SK-N-SH (cell line): ENCODE measurements around the gene MLLT10. TPM values are rescaled to one million over a fixed set of nuclear protein-coding genes. Genes with fewer than 3 reads are reported as not detected.

Source experiments
- CTCF ChIA-PET: fragments of 300-600, 350-600 bp; formaldehyde crosslinking; extraction: SDS; loops from one replicate; lab custom pipeline; 2021; lab: Yijun Ruan, JAX
- POLR2A ChIA-PET: fragments of 350-600 bp; sonication (Branson Sonifier 250); formaldehyde crosslinking; extraction: SDS; loops from one replicate; lab custom pipeline; 2020; ENCODE audit warnings: antibody characterized with exemption, inconsistent platforms; lab: Yijun Ruan, JAX
- DNase-seq: peaks from one replicate; pipeline ENCODE4 v3.0.0; 2012
- H2AFZ ChIP-seq: fragments of 200-600 bp; sonication (generic); 2 replicates; pipeline ENCODE4 v1.8.1; 2016; ENCODE audit warnings: antibody characterized with exemption, mild to moderate bottlenecking, low read depth
- H3F3A ChIP-seq: fragments of 200-600 bp; sonication (generic); replicated peaks from 2 replicates; pipeline ENCODE3; 2016; ENCODE audit warnings: antibody characterized with exemption, mild to moderate bottlenecking; ENCODE audit not compliant: insufficient read depth
- H3K27ac ChIP-seq, 2 experiments: fragments of 200-500 bp in 1 of 2; fragments of 200-600 bp in 1 of 2; sonication (Bioruptor generic) in 1 of 2; sonication (generic), shearing (Covaris generic) in 1 of 2; 2 replicates each; pipeline versions ENCODE4 v1.5.1 to v1.6.1; 2014 to 2016; ENCODE audit warnings: low read depth in 2 of 2, inconsistent platforms in 1 of 2, low read length in 1 of 2, mild to moderate bottlenecking in 1 of 2, mixed read lengths in 1 of 2
- H3K27me3 ChIP-seq: fragments of 200-600 bp; sonication (generic), shearing (Covaris generic); 2 replicates; pipeline ENCODE4 v1.6.1; 2016; ENCODE audit warnings: mixed run types; ENCODE audit not compliant: insufficient read depth
- H3K36me3 ChIP-seq, 2 experiments: fragments of 200-500 bp in 1 of 2; fragments of 200-600 bp in 1 of 2; sonication (Bioruptor generic) in 1 of 2; sonication (generic) in 1 of 2; replicated peaks in 1 of 2; 2 replicates each; pipeline versions ENCODE3 to v1.5.1; 2014 to 2016; ENCODE audit warnings: low read length in 1 of 2, mild to moderate bottlenecking in 1 of 2; ENCODE audit not compliant: insufficient read depth in 2 of 2, control insufficient read depth in 1 of 2
- H3K4me1 ChIP-seq, 2 experiments: fragments of 200-500 bp in 1 of 2; fragments of 200-600 bp in 1 of 2; sonication (Bioruptor generic) in 1 of 2; sonication (generic), shearing (Covaris generic) in 1 of 2; 2 replicates each; pipeline versions ENCODE4 v1.5.1 to v1.6.1; 2014 to 2016; ENCODE audit warnings: low read depth in 1 of 2, low read length in 1 of 2, mixed run types in 1 of 2; ENCODE audit not compliant: insufficient read depth in 2 of 2, control insufficient read depth in 1 of 2
- H3K4me2 ChIP-seq: fragments of 200-600 bp; sonication (generic), shearing (Covaris generic); 2 replicates; pipeline ENCODE4 v1.6.1; 2017; ENCODE audit warnings: mixed run types
- H3K4me3 ChIP-seq, 2 experiments: fragments of 200-500 bp in 1 of 2; fragments of 200-600 bp in 1 of 2; sonication (Bioruptor generic) in 1 of 2; sonication (generic), shearing (Covaris generic) in 1 of 2; 2 replicates each; pipeline versions ENCODE4 v1.5.1 to v1.8.1; 2014 to 2016; ENCODE audit warnings: low read depth in 2 of 2, inconsistent platforms in 1 of 2, low read length in 1 of 2, mild to moderate bottlenecking in 1 of 2, mixed read lengths in 1 of 2, moderate library complexity in 1 of 2
- H3K79me2 ChIP-seq: fragments of 200-600 bp; sonication (generic); 2 replicates; pipeline ENCODE4 v1.8.1; 2017; ENCODE audit warnings: mild to moderate bottlenecking; ENCODE audit not compliant: insufficient read depth
- H3K9ac ChIP-seq: fragments of 200-600 bp; sonication (generic); 2 replicates; pipeline ENCODE4 v1.6.1; 2017; ENCODE audit warnings: mixed run types
- H3K9me2 ChIP-seq: fragments of 200-600 bp; sonication (generic); 2 replicates; pipeline ENCODE4 v1.6.1; 2017; ENCODE audit warnings: mixed run types
- H3K9me3 ChIP-seq: fragments of 200-600 bp; sonication (generic); 2 replicates; pipeline ENCODE4 v1.6.1; 2017; ENCODE audit warnings: mixed run types, mild to moderate bottlenecking, moderate library complexity
- H4K20me1 ChIP-seq: fragments of 200-600 bp; sonication (generic); 2 replicates; pipeline ENCODE4 v1.6.1; 2017; ENCODE audit warnings: mild to moderate bottlenecking, mixed run types; ENCODE audit not compliant: insufficient read depth
- CHD2 ChIP-seq: fragments of 150-350 bp; IDR thresholded peaks from 2 replicates; pipeline ENCODE4 v1.6.1; 2018; ENCODE audit warnings: low read length; ENCODE audit not compliant: partially characterized antibody
- EP300 ChIP-seq, 2 experiments: IDR thresholded peaks; 2 replicates each; pipeline versions ENCODE4 v1.4.0 to v1.6.1; 2012; ENCODE audit warnings: borderline replicate concordance in 1 of 2, low read depth in 1 of 2, low read length in 1 of 2
- FOSL2 ChIP-seq: IDR thresholded peaks from 2 replicates; pipeline ENCODE4 v1.4.0; 2012; ENCODE audit warnings: low read depth, mild to moderate bottlenecking, moderate library complexity, borderline replicate concordance
- FOXJ3 ChIP-seq: sonication (generic); formaldehyde crosslinking; IDR thresholded peaks from 2 replicates; pipeline ENCODE4 v1.5.1; 2020; ENCODE audit warnings: mild to moderate bottlenecking, missing genetic modification reagents
- GABPA ChIP-seq: IDR thresholded peaks from 2 replicates; pipeline ENCODE4 v1.4.0; 2012; ENCODE audit warnings: low read depth, mild to moderate bottlenecking
- GATA2 ChIP-seq: sonication (generic); formaldehyde crosslinking; IDR thresholded peaks from 2 replicates; pipeline ENCODE4 v1.5.0; 2020; ENCODE audit warnings: mild to moderate bottlenecking, missing genetic modification reagents
- MXI1 ChIP-seq: IDR thresholded peaks from 2 replicates; pipeline ENCODE4 v1.6.1; 2012; ENCODE audit warnings: mild to moderate bottlenecking, low read depth, low read length, improper control_type of control experiment
- RAD21 ChIP-seq: IDR thresholded peaks from 2 replicates; pipeline ENCODE4 v1.6.1; 2012; ENCODE audit warnings: mild to moderate bottlenecking, low read length
- RXRA ChIP-seq: IDR thresholded peaks from 2 replicates; pipeline ENCODE4 v1.4.0; 2012; ENCODE audit warnings: low read depth, mild to moderate bottlenecking, borderline replicate concordance
- SIN3A ChIP-seq: IDR thresholded peaks from 2 replicates; pipeline ENCODE4 v1.6.1; 2012; ENCODE audit warnings: low read depth, mild to moderate bottlenecking, low read length, moderate library complexity, borderline replicate concordance
- TCF12 ChIP-seq: IDR thresholded peaks from 2 replicates; pipeline ENCODE4 v1.4.0; 2012
- TEAD4 ChIP-seq: IDR thresholded peaks from 2 replicates; pipeline ENCODE4 v1.4.0; 2012; ENCODE audit warnings: mild to moderate bottlenecking, borderline replicate concordance; ENCODE audit not compliant: insufficient read depth
- YY1 ChIP-seq: IDR thresholded peaks from 2 replicates; pipeline ENCODE4 v1.4.0; 2012; ENCODE audit warnings: low read depth, mild to moderate bottlenecking
- WGBS: methylation state at CpG from one replicate; pipeline ENCODE4 v1.1.6; 2017; ENCODE audit warnings: low lambda C conversion rate; 5-methylcytosine and 5-hydroxymethylcytosine counted together
- polyA plus RNA-seq, 3 experiments: library from polyadenylated mRNA; depleted of rRNA; stranded (reverse); fragments of >200 nt; gene quantifications; 2 replicates each; pipeline ENCODE4 v1.2.3, GENCODE V29; 2012
- TF ChIP-seq, protein P1 (sequence below): IDR thresholded peaks from 2 replicates; pipeline ENCODE4 v1.4.0; 2012; ENCODE audit warnings: low read depth, borderline replicate concordance
- TF ChIP-seq, protein P2 (sequence below): IDR thresholded peaks from 2 replicates; pipeline ENCODE4 v1.4.0; 2012; ENCODE audit warnings: low read depth
- TF ChIP-seq, protein P3 (sequence below): IDR thresholded peaks from 2 replicates; pipeline ENCODE4; 2012
- TF ChIP-seq, protein P4 (sequence below): fragments of 200-600 bp; sonication (generic); IDR thresholded peaks from 2 replicates; pipeline ENCODE4 v1.6.1; 2017; ENCODE audit warnings: antibody characterized with exemption, mild to moderate bottlenecking, moderate library complexity
- TF ChIP-seq, protein P5 (sequence below): fragments of 150-350 bp; IDR thresholded peaks from 2 replicates; pipeline ENCODE4 v1.6.1; 2016; ENCODE audit warnings: mild to moderate bottlenecking, low read depth, low read length

The MLLT10 gene
- polyA plus RNA-seq, 1 of the 3 experiments (the other 2 are of a cell fraction), result 26.0 TPM

DNA sequence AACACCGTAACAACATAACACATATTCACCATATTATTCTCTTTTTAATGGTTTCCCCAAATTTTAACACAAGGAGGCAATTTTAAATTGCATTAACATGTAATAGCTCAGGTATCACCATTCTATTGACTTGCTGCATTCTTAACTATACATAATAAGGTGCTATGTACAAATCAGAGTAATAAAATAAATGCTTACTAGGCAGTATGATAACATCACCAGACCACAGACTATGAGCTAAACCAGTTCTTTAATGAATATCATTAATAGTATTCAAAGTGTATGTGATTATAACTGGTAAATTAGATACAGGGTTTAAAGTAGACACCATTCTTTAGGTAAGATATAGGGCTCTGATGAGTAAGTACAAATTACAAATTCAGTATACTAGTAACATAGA, 242.9 kb downstream of the MLLT10 start:
- no peak for DNase-seq
- CTCF ChIA-PET, result interaction anchor here (1.2 kb wide), 1 partner anchor 45 kb away, joined by 3 read pairs; no protein-coding TSS in a partner anchor
- POLR2A ChIA-PET, result no interaction called here
- Histone ChIP-seq H3K9ac (no peak overlapping the region), H3F3A (no peaks in the 10 kb centered on the region), H4K20me1 (no peaks in the 10 kb centered on the region), H3K36me3 (no peaks in the 10 kb centered on the region), H3K4me2 (no peak overlapping the region), H3K27me3 (no peaks in the 10 kb centered on the region), H3K4me1 (no peaks in the 10 kb centered on the region), H3K9me2 (no peaks in the 10 kb centered on the region), H3K27ac (no peak overlapping the region), H3K9me3 (no peaks in the 10 kb centered on the region), H3K79me2 (no peaks in the 10 kb centered on the region), H2AFZ (no peak overlapping the region), H3K4me3 (no peak overlapping the region)
- TF ChIP-seq TEAD4 (no peak), EP300 (IDR thresholded peaks at IDR 0.05; ENCODE audit: borderline replicate concordance in 1 of 2, low read depth in 1 of 2, low read length in 1 of 2) (no peak), TCF12 (no peak), RAD21 (no peak), YY1 (no peak), SIN3A (no peak), RXRA (no peak), GATA2 (CRISPR knock-in tag) (no peak), FOXJ3 (CRISPR knock-in tag) (no peak), GABPA (no peak), FOSL2 (no peak), CHD2 (no peak), MXI1 (no peak)
- TF ChIP-seq, protein P1, sequence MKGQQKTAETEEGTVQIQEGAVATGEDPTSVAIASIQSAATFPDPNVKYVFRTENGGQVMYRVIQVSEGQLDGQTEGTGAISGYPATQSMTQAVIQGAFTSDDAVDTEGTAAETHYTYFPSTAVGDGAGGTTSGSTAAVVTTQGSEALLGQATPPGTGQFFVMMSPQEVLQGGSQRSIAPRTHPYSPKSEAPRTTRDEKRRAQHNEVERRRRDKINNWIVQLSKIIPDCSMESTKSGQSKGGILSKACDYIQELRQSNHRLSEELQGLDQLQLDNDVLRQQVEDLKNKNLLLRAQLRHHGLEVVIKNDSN, result no peak
- TF ChIP-seq, protein P2, sequence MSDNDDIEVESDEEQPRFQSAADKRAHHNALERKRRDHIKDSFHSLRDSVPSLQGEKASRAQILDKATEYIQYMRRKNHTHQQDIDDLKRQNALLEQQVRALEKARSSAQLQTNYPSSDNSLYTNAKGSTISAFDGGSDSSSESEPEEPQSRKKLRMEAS, result no peak
- TF ChIP-seq, protein P3, sequence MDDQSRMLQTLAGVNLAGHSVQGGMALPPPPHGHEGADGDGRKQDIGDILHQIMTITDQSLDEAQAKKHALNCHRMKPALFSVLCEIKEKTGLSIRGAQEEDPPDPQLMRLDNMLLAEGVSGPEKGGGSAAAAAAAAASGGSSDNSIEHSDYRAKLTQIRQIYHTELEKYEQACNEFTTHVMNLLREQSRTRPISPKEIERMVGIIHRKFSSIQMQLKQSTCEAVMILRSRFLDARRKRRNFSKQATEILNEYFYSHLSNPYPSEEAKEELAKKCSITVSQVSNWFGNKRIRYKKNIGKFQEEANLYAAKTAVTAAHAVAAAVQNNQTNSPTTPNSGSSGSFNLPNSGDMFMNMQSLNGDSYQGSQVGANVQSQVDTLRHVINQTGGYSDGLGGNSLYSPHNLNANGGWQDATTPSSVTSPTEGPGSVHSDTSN, result no peak
- TF ChIP-seq, protein P4, sequence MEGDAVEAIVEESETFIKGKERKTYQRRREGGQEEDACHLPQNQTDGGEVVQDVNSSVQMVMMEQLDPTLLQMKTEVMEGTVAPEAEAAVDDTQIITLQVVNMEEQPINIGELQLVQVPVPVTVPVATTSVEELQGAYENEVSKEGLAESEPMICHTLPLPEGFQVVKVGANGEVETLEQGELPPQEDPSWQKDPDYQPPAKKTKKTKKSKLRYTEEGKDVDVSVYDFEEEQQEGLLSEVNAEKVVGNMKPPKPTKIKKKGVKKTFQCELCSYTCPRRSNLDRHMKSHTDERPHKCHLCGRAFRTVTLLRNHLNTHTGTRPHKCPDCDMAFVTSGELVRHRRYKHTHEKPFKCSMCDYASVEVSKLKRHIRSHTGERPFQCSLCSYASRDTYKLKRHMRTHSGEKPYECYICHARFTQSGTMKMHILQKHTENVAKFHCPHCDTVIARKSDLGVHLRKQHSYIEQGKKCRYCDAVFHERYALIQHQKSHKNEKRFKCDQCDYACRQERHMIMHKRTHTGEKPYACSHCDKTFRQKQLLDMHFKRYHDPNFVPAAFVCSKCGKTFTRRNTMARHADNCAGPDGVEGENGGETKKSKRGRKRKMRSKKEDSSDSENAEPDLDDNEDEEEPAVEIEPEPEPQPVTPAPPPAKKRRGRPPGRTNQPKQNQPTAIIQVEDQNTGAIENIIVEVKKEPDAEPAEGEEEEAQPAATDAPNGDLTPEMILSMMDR, result no peak
- TF ChIP-seq, protein P5, sequence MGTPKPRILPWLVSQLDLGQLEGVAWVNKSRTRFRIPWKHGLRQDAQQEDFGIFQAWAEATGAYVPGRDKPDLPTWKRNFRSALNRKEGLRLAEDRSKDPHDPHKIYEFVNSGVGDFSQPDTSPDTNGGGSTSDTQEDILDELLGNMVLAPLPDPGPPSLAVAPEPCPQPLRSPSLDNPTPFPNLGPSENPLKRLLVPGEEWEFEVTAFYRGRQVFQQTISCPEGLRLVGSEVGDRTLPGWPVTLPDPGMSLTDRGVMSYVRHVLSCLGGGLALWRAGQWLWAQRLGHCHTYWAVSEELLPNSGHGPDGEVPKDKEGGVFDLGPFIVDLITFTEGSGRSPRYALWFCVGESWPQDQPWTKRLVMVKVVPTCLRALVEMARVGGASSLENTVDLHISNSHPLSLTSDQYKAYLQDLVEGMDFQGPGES, result no peak
- 97% methylated on average over 1 of the region's 1 CpG for WGBS
